ENCODE data around the gene SBSN.

Gene SBSN, protein sequence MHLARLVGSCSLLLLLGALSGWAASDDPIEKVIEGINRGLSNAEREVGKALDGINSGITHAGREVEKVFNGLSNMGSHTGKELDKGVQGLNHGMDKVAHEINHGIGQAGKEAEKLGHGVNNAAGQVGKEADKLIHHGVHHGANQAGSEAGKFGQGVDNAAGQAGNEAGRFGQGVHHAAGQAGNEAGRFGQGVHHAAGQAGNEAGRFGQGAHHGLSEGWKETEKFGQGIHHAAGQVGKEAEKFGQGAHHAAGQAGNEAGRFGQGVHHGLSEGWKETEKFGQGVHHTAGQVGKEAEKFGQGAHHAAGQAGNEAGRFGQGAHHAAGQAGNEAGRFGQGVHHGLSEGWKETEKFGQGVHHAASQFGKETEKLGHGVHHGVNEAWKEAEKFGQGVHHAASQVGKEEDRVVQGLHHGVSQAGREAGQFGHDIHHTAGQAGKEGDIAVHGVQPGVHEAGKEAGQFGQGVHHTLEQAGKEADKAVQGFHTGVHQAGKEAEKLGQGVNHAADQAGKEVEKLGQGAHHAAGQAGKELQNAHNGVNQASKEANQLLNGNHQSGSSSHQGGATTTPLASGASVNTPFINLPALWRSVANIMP

GRCh38 chr19:35528218-35529038, at the start of gene SBSN:
Gene SBSN (minus strand): TSS chr19:35528311. CDS start chr19:35528281, 30 bp downstream.
- DNase-seq = no peak

DNA sequence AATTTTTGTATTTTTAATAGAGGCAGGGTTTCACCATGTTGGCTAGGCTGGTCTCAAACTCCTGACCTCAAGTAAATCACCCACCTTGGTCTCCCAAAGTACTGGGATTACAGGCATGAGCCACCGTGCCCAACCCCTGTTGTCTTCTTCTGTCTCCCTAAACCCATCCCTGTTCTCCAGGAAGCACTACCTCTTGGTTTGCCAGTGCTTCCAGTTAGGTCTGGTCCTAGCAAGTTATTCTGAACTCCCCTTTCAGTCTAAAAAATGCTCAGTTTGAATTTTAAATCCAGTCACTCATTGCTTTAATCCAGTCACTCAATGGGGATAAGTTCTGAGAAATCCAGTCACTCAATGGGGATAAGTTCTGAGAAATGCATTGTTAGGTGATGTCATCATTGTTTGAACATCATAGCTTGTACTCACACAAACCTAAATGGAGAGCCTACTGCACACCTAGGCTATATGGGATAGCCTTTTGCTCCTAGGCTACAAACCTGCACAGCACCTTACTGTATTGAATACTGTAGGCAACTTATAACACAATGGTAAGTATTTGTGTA, 43.4 kb upstream of the SBSN start:
- DNase-seq = no peak

DNA sequence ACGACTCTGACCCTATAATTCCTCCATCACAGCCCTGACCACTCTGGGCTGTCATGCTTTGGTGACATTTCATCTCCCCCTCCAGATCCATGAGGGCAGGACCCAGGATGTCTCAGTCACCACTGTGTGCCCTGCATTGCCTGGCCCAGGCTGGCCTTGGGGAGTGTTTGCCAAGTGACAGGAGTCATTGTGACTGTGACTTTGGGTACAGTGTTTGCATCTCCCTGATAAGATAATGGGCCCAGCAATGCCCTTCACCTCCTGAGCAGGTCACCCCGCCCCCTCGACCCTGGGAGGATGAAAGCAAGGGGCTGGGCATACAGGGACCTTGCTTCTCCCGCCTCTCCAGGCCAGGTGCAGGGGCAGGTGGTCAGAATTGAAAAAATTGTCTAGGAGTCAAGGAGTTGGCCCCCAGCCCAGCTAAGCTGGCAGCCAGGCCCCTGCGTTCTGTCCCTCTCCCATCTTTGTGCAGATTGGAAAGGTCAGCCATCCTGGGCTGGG, 41.2 kb upstream of the SBSN start:
- DNase-seq = no peak

DNA sequence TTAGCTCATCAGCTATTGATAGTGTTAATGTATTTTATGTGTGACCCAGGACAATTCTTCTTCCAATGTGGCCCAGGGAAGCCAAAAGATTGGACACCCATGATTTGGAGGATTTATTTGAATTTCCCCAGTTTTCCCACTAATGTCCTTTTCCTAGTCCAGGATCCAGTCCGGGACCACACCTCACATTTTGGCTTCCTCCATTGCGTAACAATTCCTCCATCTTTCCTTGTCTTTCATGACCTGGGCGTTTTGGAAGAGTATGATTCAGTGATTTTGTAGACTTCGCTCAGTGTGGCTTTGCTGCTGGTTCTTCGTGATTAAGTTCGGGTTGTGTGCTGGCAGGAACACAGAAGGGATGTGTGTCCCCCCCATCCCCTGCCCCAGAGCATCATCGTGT, 38.6 kb upstream of the SBSN start:
- no peak for DNase-seq

DNA sequence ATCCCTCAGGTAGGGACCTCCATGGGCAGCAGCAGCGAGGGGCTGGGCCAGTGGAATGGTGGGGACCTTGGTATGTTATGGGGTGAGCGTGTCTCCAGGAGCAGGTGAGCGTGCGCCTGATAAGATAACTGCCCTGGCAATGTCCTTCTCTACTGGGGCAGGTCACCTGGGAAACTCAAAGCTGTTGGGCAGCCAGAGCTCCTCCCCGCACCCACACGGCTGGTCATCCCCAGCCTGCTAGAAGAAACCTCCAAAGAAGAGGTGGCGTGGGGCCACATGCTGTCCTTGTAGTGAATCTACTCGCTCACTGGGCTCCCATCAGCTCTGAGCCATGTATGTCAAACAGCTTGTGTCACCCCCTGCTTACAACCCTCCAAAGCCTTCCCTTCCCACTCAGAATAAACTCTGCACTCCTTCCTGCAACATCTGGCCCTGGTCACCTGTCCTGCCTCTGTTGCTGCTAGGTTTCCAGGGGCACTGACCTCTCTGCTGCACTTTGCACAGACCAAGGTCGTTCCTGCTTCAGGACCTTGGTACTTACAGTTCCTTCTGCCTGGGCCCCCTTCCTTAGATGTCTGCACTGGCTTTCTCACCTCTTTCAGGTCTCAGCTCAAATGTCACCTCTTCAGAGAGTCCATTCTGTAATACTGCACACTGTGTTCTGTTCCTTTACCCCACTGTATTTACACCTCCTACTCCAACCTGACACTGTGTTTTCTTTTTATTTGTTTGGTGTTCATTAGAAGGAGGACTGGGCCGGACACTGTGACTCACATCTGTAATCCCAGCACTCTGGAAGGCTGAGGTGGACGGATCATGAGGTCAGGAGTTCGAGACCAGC, 37.1 kb upstream of the SBSN start:
- DNase-seq = no peak

DNA sequence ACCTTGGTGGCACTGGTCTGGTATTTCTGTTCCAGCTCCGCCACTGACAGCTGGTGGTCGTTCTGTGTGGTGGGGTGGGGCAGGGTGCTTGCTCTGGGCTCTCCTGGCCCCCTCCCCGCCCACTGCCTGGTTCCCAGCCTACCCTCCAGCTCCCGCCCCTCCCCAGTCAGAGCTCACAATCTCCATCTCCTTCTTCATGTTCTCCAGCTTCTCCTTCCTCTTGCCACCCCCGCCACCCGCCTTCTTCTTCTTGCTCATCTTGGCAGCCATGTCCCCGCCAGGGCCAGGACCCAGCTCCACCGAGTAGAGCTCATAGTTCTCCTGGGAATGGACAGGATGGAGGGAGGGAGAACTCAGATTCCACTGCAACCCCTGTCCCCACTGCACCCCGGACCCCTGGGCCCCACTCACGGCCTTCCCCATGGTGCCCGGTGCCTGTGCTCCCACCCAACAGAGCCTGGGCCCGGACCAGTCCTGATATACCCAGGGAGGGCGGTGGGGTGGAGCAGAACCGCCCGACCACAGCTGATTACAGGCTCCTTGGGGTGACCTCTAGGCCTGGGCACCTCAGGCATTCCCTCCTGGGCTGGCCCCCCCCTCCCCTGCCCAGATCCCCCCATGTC, 35.2 kb upstream of the SBSN start, which contains the start of gene ATP4A:
ATP4A (minus strand) TSS at position 452 of the 623 bp plus-strand sequence; CDS start at position 423, 29 bp downstream.
- no peak for DNase-seq

- no peak for DNase-seq
These were observed 34.7 kb upstream of the SBSN start for GRCh38 chr19:35562776-35563175.

GRCh38 chr19:35562336-35562735, 34.2 kb upstream of the SBSN start:
- no peak for DNase-seq

- no peak for DNase-seq
These were observed 33.3 kb upstream of the SBSN start for GRCh38 chr19:35561436-35561835.

DNA sequence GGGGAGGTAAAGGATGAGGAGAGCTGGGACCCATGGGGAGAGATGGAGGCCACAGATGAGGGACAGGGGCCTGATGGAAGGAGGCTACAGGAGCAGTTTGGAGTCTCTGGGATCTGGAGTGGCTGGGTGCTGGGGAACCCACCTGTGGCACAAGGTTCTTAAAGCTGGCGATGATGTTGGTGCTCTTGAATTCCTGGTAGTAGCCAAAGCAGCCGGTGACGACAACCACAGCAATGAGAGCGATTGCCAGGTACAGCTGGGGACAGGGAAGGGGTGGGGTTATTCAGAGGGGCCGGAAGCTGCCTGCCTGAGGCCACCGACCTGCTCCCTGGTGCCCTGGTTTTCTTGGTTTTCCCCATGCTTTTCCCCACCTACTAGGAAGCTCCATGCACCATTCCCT, 32.6 kb upstream of the SBSN start:
- DNase-seq = no peak

- DNase-seq = no peak
These were observed 32.2 kb upstream of the SBSN start for GRCh38 chr19:35560271-35560670.

DNA sequence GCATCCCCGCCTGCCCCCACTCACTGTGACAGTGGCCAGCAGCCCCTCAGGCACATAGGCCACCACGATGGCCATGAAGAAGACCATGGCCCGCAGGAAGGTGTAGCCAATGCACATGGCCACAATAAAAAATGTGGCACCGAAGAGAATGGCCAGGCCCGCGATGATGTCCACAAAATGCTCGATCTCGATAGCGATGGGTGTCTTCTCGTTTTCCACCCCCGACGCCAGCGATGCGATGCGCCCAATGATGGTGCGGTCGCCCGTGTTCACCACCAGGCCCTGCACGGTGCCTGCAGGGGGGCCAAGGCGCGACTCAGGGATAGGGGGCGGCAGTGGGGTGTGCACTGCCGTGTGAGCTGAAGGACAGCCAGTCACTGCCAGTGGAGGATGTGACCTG, 31.7 kb upstream of the SBSN start:
- DNase-seq = no peak

GRCh38 chr19:35559281-35559659, 31.2 kb upstream of the SBSN start:
- no peak for DNase-seq

DNA sequence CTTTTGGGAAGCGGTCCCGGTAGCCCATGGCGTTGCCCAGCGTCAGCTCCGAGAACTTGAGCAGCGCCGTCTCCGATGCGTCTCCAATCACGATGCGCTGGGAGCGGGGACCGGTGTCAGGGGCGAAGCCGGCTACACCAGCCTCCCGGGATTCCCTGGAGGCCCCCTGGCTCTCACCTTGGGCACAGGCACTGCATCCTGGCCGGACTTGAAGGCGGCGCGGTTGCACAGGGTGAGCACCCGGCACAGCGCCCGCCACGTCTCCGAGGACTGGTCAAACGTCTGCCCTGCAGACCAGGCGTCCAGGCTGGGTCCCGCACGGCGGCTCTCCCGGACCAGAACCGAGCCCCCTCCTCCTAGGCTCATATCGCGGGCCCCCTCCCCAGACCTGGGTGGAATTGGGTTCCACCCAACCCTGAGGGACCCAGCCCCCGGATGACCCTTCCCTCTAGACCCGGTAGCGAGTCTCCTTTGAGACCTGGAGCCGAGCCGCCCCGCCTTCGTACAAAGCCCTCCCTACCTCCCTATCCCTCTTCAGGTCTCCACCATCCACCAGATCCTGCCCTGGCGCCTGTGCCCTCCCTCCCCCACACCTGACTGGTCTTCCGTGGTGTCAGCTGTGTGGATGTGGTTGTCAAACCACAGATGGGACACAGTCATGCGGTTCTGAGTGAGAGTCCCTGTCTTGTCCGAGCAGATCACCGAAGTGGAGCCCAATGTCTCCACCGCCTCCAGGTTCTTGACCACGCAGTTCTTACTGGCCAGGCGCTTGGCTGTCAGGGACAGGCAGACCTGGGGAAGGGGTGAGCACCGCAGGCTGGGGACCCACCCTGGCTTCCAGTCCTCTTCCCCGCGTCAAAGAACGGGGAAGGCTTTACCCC, 30.5 kb upstream of the SBSN start:
- DNase-seq = no peak

GRCh38 chr19:35557539-35558399, 29.7 kb upstream of the SBSN start:
- DNase-seq = peak; percentile 38

DNA sequence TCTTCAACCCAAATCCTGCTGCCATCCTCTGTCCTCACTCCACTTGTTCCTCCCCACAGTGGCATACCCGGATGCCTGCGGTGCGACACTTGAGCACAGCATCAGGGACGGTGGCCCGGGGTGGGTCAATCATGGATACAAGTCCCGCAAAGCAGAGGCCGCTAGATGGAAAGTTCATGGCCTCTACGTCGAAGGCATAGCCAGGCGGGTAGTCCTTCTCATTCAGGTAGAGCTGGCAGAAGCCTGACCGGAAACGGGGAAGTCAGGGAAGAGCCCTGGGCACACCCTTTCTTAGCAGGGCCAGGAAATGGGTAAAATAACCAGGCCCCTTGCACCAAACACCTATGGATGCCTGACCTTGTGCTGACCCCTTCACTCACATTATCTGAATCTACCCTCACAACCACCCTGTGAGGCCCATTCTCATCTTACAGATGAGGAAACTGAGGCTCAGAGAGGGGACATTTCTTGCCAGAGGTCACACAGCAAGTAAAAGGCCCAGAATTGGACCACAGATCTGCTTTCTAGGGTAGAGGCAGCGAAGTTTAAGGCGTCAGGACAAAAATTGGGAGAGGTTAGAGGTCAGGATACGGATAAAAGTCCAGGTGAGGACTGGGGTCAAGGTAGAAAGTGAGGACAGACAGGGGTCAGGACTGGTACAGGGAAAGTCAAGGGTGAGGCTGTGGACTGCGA, 28.9 kb upstream of the SBSN start:
- DNase-seq = no peak

DNA sequence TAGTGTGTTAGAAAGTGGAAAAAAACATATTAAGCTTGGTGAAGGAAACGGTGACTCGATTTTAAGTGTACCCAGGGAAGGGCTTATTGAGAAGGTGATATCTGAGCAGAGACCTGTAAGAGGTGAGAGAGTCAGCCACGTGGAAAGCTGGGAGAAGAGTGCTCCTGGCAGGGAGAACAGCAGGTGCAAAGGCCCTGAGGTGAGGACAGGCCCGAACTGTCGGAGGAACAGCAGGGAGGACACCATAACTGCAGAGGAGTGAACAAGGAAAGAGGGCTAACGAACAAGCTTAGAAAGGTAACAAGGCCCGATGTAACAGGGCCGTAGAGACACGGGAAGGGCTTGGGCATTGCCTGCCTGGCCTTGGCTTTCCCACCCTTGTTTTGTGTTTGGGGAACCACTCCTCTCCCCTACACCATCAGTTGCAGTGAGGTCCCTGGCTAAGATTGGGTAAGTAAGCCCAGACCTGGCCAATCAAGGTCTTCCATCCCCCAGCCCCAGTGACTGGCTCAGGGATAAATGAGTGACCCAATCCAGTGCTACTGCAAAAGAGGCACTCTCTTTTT, 28.0 kb upstream of the SBSN start:
- DNase-seq = no peak

- DNase-seq = no peak
These were observed 27.3 kb upstream of the SBSN start for GRCh38 chr19:35555301-35556005.
